Endothelial cell of umbilical vein (primary cell): ENCODE data around the gene MEX3C. TPM values are rescaled to one million over a fixed set of nuclear protein-coding genes. Genes with fewer than 3 reads are reported as not detected.

Experiments
- BruUV-seq: library from RNA; stranded (reverse); fragments of 400-500 nt; replicated peaks from 2 replicates; lab custom pipeline; 2021; lab: Mats Ljungman, UMichigan
- CTCF ChIA-PET: fragments of 300-600, 350-600 bp; sonication (Branson Sonifier 250); formaldehyde crosslinking; loops from one replicate; lab custom pipeline; 2021; ENCODE audit warnings: antibody characterized with exemption, inconsistent platforms; lab: Charles Lee
- POLR2A ChIA-PET: fragments of 300-600, 350-600 bp; sonication (Branson Sonifier 250); formaldehyde crosslinking; loops from one replicate; lab custom pipeline; 2021; ENCODE audit warnings: antibody characterized with exemption, inconsistent platforms; lab: Charles Lee
- DNase-seq: peaks from one replicate; pipeline ENCODE4 v3.0.0-alpha.2; 2011; ENCODE audit warnings: low read depth, low spot score
- FAIRE-seq: peaks from 2 replicates; lab custom pipeline; 2011; peaks lifted over from hg19 to GRCh38; lab: Jason Lieb, UNC
- H2AFZ ChIP-seq: 2 replicates; pipeline ENCODE4 v1.6.0; 2012; ENCODE audit warnings: low read depth, low read length, control low read depth, inconsistent platforms
- H3K27ac ChIP-seq: 2 replicates; pipeline ENCODE4 v1.5.1; 2011; ENCODE audit warnings: low read depth, mild to moderate bottlenecking, control low read depth, low read length, moderate library complexity; ENCODE audit not compliant: insufficient read depth
- H3K27me3 ChIP-seq, 2 experiments: 2 replicates each; pipeline versions ENCODE4 v1.6.0 to v1.6.1; 2011; ENCODE audit warnings: low read length in 2 of 2, mixed read lengths in 1 of 2; ENCODE audit not compliant: control insufficient read depth in 2 of 2, insufficient read depth in 2 of 2
- H3K36me3 ChIP-seq, 2 experiments: 2 replicates in 1 of 2; 3 replicates in 1 of 2; pipeline ENCODE4 v1.5.1; 2011; ENCODE audit warnings: low read length in 2 of 2, mild to moderate bottlenecking in 1 of 2, moderate library complexity in 1 of 2; ENCODE audit not compliant: control insufficient read depth in 2 of 2, insufficient read depth in 2 of 2; ENCODE audit errors: extremely low read depth in 1 of 2
- H3K4me1 ChIP-seq: 3 replicates; pipeline ENCODE4 v1.5.1; 2011; ENCODE audit warnings: mild to moderate bottlenecking, low read length; ENCODE audit not compliant: control insufficient read depth, insufficient read depth; ENCODE audit errors: extremely low read depth
- H3K4me2 ChIP-seq: 2 replicates; pipeline ENCODE4 v1.6.1; 2011; ENCODE audit warnings: low read length, control low read depth, mixed read lengths; ENCODE audit not compliant: insufficient read depth
- H3K4me3 ChIP-seq, 3 experiments: fragments of 200-600 bp in 1 of 3; sonication (generic), shearing (Covaris generic) in 1 of 3; replicated peaks in 1 of 3; 2 replicates each; pipeline ENCODE4 v1.5.1; 2011 to 2016; ENCODE audit warnings: control low read depth in 3 of 3, low read length in 3 of 3, mild to moderate bottlenecking in 2 of 3, inconsistent platforms in 1 of 3, low read depth in 1 of 3, moderate library complexity in 1 of 3; ENCODE audit not compliant: insufficient read depth in 1 of 3
- H3K79me2 ChIP-seq: 2 replicates; pipeline ENCODE4 v1.6.0; 2012; ENCODE audit warnings: low read length, inconsistent platforms; ENCODE audit not compliant: control insufficient read depth, insufficient read depth
- H3K9ac ChIP-seq: replicated peaks from 2 replicates; pipeline ENCODE3; 2011; ENCODE audit warnings: low read length, control low read depth; ENCODE audit not compliant: insufficient read depth; ENCODE audit errors: extremely low read depth
- H3K9me1 ChIP-seq: replicated peaks from 3 replicates; pipeline ENCODE4 v1.6.0; 2011; ENCODE audit warnings: mild to moderate bottlenecking, low read length; ENCODE audit not compliant: control insufficient read depth, insufficient read depth; ENCODE audit errors: extremely low read depth
- H3K9me3 ChIP-seq: replicated peaks from 2 replicates; pipeline ENCODE4 v1.5.1; 2012; ENCODE audit warnings: low read length, inconsistent platforms; ENCODE audit not compliant: control insufficient read depth, insufficient read depth
- H4K20me1 ChIP-seq: replicated peaks from 2 replicates; pipeline ENCODE3; 2011; ENCODE audit warnings: mild to moderate bottlenecking, low read length; ENCODE audit not compliant: control insufficient read depth, insufficient read depth; ENCODE audit errors: extremely low read depth
- EZH2 ChIP-seq: IDR thresholded peaks from 2 replicates; pipeline ENCODE4 v1.6.1; 2012; ENCODE audit warnings: borderline replicate concordance, low read depth, mild to moderate bottlenecking, moderate library complexity, low read length, inconsistent platforms; ENCODE audit not compliant: severe bottlenecking
- FOS ChIP-seq: IDR thresholded peaks from 2 replicates; pipeline ENCODE4 v1.6.1; 2011; ENCODE audit warnings: mild to moderate bottlenecking, low read length, moderate library complexity, borderline replicate concordance; ENCODE audit not compliant: insufficient read depth
- GATA2 ChIP-seq: IDR thresholded peaks from 2 replicates; pipeline ENCODE4 v1.7.0; 2011; ENCODE audit warnings: low read depth, mild to moderate bottlenecking, moderate library complexity, mixed read lengths, low read length; ENCODE audit not compliant: insufficient read length, insufficient read depth
- JUN ChIP-seq: IDR thresholded peaks from 2 replicates; pipeline ENCODE4 v1.6.1; 2011; ENCODE audit warnings: borderline replicate concordance, low read depth; ENCODE audit not compliant: insufficient read length, insufficient read depth
- MYC ChIP-seq: IDR thresholded peaks from one replicate; pipeline ENCODE4 v1.6.1; 2011; ENCODE audit warnings: mild to moderate bottlenecking, low read depth, low read length
- POLR2A ChIP-seq: IDR thresholded peaks from 2 replicates; pipeline ENCODE4 v1.6.1; 2012; ENCODE audit warnings: low read depth, mild to moderate bottlenecking, control low read depth, low read length
- POLR2AphosphoS5 ChIP-seq: IDR thresholded peaks from 2 replicates; pipeline ENCODE4 v1.6.1; 2012; ENCODE audit warnings: low read depth, mild to moderate bottlenecking, control low read depth, low read length, moderate library complexity; ENCODE audit not compliant: insufficient read depth
- dilution Hi-C: fragments of 300-500 bp; cut with MboI; formaldehyde crosslinking; loops from one replicate; pipeline ENCODE4 v1.15.0; 2019; ENCODE audit warnings: low sequenced_read_pairs; ENCODE audit not compliant: extremely low pct_ligation_motif_present
- intact Hi-C: fragments of 100-400 bp; cut with micrococcal nuclease; formaldehyde crosslinking; loops from one replicate; pipeline ENCODE4 v1.10.0; 2022
- polyA plus RNA-seq, 4 experiments: library from polyadenylated mRNA; depleted of rRNA in 3 of 4; stranded (reverse) in 3 of 4; unstranded in 1 of 4; fragments of >200 nt; gene quantifications; 2 replicates each; pipeline versions ENCODE4 v1.2.1 to v1.2.3, GENCODE V29; 2011 to 2012; ENCODE audit warnings: missing spikeins in 1 of 4
- total RNA-seq: library from RNA; stranded (reverse); gene quantifications from 2 replicates; pipeline ENCODE4 v1.2.3, GENCODE V29; 2021
- TF ChIP-seq, protein P1 (sequence below), 2 donors: IDR thresholded peaks; 1 replicate in 1 of 2; 2 replicates in 1 of 2; pipeline ENCODE4 v1.5.1; 2011; ENCODE audit warnings: low read length in 2 of 2, mild to moderate bottlenecking in 2 of 2, moderate library complexity in 2 of 2, control low read depth in 1 of 2, inconsistent platforms in 1 of 2, low read depth in 1 of 2; ENCODE audit not compliant: insufficient read depth in 1 of 2; ENCODE audit errors: extremely low read depth in 1 of 2
- TF ChIP-seq, protein P2 (sequence below): IDR thresholded peaks from 2 replicates; pipeline ENCODE4 v1.6.1; 2011; ENCODE audit not compliant: insufficient read depth, insufficient read length

MEX3C gene
- total and polyA plus RNA-seq, 2 donors (not counting 3 experiments of a cell fraction or from before 2014, with no cell fraction given), result 23.4 to 45.7 TPM

DNA sequence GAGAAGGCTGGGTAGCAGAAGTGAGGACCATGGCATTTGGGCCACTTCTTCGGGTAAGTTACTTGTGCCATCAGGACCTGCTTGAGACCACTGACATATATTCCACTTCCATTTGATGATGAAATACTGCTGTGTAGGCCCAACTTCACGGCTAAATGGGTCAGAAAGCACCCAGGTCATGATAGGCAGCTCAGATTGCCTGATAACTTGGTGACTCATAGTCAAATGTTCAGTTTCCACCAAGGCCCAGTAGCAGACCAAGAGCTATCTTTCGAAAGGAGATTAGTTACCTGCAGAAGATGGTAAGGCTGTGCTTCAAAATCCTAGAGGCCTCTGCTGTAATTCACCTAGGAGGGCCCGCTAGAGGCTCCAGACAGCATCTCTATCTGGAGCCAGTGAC is 31.8 kb upstream of the MEX3C start:
- FAIRE-seq (no peak), DNase-seq (no peak)
- Histone ChIP-seq H3K9me1 (no peaks in the 10 kb centered on the region), H3K9ac (no peak overlapping the region), H3K4me2 (no peak overlapping the region), H3K27ac (no peak overlapping the region), H4K20me1 (no peaks in the 10 kb centered on the region), H2AFZ (no peak overlapping the region), H3K4me1 (no peaks in the 10 kb centered on the region), H3K27me3 (no peaks in the 10 kb centered on the region), H3K4me3 (no peak overlapping the region), H3K36me3 (no peaks in the 10 kb centered on the region), H3K9me3 (no peaks in the 10 kb centered on the region), H3K79me2 (no peaks in the 10 kb centered on the region)
- no TSS peak for BruUV-seq
- CTCF ChIA-PET, result no interaction called here
- intact Hi-C loops, result no loop called here
- TF ChIP-seq POLR2AphosphoS5 (no peak), POLR2A (no peak), MYC (no peak), EZH2 (no peak), GATA2 (no peak), JUN (no peak), FOS (no peak)
- TF ChIP-seq, protein P1, sequence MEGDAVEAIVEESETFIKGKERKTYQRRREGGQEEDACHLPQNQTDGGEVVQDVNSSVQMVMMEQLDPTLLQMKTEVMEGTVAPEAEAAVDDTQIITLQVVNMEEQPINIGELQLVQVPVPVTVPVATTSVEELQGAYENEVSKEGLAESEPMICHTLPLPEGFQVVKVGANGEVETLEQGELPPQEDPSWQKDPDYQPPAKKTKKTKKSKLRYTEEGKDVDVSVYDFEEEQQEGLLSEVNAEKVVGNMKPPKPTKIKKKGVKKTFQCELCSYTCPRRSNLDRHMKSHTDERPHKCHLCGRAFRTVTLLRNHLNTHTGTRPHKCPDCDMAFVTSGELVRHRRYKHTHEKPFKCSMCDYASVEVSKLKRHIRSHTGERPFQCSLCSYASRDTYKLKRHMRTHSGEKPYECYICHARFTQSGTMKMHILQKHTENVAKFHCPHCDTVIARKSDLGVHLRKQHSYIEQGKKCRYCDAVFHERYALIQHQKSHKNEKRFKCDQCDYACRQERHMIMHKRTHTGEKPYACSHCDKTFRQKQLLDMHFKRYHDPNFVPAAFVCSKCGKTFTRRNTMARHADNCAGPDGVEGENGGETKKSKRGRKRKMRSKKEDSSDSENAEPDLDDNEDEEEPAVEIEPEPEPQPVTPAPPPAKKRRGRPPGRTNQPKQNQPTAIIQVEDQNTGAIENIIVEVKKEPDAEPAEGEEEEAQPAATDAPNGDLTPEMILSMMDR (IDR thresholded peaks at IDR 0.05; ENCODE audit: extremely low read depth in 1 of 2, insufficient read depth in 1 of 2, low read depth in 1 of 2, low read length in 2 of 2), result no peak
- TF ChIP-seq, protein P2, sequence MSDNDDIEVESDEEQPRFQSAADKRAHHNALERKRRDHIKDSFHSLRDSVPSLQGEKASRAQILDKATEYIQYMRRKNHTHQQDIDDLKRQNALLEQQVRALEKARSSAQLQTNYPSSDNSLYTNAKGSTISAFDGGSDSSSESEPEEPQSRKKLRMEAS, result no peak
- dilution Hi-C loops, result no loop called here
- POLR2A ChIA-PET, result no interaction called here
